Activated CD4-positive, alpha-beta T cell treated with anti-CD3 and anti-CD28 coated beads, Interleukin-2, amount 50 U/mL, for 24 hours (primary cell): ENCODE data around the gene OTOP3.
"Not testable (repeated sequence)": the region's sequence is repeated elsewhere in the genome, so short reads cannot be mapped to it uniquely, and the experiment has no call there.

ENCODE experiments used
- DNase-seq, 2 donors: peaks; one replicate each; pipeline ENCODE4 v3.0.0-alpha.2; 2020; ENCODE audit warnings: low read depth in 1 of 2, low spot score in 1 of 2

Gene OTOP3

GRCh38 chr17:74959826-74960515 lies 24.3 kb downstream of the OTOP3 start:
- no peak for DNase-seq

GRCh38 chr17:74960570-74961342 lies 25.1 kb downstream of the OTOP3 start:
- peak in 1 of 2 donors; percentile 30 for DNase-seq

DNA sequence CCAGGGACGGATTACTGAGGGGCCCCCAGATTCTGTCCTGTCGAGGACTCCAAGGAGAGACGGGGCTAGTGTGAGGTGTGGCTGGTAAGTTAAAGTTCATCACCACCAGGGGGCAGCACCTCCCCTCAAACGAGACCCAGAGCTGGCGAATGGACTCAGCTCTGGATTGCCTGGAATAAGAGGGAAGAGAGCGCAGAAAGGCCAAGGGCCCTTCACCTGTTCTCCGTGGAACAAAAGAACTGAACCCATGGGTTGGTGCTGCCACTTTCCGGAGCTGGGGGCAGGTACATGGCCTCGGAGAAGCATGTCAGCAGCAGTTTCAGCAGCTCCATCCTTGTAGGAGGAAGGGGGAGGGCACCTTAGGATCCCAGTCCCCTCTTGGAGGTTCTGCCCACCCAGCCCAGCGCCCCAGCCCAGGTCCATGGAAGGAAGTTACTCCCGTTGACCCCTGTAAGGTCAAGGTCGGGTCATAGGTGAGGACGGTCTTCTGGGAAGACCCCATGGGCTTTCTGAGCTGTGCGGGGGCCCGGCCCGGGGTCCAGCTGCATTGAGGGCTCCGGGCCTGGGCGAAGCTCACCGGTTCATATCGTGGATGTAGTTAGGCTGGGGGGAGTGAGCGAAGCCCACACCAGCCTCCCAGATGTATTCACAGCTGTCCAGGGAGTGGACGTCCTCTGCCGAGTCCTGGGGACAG lies 26.1 kb downstream of the OTOP3 start:
- peak; percentile 76 to 83 for DNase-seq

DNA sequence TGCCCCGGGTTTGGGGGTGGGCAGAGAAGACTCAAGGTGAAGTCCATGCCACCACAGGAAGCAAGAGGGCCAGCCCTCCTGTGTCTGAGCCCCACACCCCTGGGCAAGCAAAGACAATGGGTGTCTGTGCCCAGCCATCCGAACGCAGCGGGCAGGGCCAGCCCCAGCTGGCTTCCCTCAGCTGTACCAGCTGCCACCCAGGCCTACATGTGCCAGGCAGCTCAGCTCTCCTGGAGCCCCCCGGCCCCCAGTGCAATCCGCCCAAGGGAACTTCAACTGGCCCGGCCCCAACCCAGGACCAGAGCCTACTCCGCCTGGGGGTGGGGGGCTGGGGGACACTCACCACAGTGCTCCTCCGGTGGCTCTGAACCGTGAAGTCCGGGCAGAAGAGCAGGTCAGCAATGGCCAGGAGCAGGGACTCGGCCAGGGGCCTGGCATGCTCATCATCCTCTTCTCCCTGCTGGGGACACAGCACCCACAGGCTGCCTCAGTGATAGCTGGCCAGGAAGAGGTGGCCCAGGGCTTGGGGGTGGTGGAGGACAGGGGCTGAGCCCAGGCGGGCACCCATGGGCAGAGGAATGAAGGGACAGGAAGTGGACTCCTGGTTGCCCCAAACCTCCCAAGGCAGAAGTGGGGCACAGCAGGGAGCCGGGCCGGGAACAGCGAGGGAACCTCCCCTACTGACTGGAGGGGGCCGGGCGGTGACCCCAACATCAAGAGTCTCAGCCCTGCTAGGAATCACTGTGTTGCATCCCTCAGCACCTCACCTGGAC lies 27.1 kb downstream of the OTOP3 start:
- no peak for DNase-seq

DNA sequence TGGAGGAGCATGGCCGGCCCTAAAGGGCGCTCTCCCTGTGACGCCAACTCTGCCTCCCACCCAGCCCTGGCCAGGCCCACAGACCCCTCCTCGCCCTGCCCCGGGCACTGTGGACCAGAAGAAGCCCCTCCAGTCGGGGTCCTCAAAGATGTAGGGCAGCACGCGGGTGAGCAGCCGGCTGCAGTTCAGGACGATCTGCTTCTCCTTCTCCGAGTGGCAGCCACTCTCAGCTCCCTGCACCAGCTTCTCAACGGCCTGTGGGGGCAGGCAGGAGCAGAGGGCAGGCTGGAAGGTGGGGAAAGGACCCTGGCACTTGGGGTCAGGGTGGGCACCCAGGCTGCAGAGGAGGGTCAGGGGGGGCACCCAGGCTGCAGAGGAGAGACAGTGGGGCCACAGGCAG lies 28.0 kb downstream of the OTOP3 start:
- DNase-seq = no peak

DNA sequence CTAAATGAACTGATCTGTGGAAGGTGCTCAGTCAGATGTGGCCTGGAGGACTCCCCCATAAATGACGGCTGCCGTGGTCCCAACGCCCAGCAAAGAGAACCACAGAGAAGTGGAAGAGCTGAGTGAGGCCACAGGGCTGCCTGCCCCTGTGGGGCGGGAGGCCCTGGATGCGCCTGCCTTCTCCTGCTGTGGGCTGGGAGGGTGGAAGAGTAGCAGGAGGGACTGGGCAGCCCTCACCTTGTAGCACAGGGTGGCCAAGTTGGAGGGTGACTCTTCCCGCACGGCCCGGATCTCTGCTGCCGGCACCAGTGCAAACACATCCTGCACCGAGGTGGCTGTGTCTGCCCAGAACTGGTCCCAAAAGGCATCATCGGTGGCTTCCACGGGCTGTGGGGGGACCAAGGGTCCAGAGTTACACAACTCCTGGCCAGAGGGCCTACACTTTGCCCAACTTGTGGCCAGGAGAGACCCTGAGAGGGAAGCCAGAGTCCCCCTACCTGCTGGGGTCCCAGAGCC lies 28.6 kb downstream of the OTOP3 start:
- DNase-seq = no peak

- no peak for DNase-seq
Observed at GRCh38 chr17:74964988-74965622, 29.4 kb downstream of the OTOP3 start.

GRCh38 chr17:74968361-74968780 lies 32.7 kb downstream of the OTOP3 start:
- no peak for DNase-seq

DNA sequence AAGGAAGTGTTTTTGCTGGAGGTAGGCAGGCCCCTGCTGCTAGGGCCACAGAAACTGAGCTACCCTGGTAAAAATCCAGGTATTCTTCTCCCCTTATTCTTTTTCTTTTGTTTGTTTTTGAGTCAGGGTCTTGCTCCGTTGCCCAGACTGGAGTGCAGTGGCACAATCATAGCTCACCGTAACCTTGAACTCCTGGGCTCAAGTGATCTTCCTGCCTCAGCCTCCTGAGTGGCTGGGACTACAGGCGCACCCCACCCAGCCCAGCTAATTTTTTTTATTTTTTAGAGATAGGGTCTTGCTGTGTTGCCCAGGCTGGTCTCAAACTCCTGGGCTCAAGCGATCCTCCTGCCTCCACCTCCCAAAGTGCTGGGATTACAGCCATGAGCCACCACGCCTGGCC lies 33.8 kb downstream of the OTOP3 start:
- not testable (repeated sequence) for DNase-seq

GRCh38 chr17:74970395-74970794 lies 34.7 kb downstream of the OTOP3 start:
- DNase-seq = no peak

- no peak for DNase-seq
Observed at GRCh38 chr17:74971069-74971841, 35.6 kb downstream of the OTOP3 start.

DNA sequence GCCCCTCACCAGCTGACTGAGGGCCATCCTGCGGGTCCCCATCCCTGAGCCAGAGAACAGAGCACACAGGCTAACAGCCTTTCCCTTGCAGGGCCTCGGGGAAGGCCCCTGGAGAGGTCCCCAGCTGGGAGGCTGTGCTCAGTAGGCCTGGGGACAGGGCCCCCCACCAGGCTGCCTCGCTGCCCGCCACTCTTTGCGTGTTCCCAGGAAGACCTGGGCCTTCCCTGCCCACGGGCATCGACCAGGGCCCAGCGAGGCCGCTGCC lies 36.1 kb downstream of the OTOP3 start:
- no peak for DNase-seq

DNA sequence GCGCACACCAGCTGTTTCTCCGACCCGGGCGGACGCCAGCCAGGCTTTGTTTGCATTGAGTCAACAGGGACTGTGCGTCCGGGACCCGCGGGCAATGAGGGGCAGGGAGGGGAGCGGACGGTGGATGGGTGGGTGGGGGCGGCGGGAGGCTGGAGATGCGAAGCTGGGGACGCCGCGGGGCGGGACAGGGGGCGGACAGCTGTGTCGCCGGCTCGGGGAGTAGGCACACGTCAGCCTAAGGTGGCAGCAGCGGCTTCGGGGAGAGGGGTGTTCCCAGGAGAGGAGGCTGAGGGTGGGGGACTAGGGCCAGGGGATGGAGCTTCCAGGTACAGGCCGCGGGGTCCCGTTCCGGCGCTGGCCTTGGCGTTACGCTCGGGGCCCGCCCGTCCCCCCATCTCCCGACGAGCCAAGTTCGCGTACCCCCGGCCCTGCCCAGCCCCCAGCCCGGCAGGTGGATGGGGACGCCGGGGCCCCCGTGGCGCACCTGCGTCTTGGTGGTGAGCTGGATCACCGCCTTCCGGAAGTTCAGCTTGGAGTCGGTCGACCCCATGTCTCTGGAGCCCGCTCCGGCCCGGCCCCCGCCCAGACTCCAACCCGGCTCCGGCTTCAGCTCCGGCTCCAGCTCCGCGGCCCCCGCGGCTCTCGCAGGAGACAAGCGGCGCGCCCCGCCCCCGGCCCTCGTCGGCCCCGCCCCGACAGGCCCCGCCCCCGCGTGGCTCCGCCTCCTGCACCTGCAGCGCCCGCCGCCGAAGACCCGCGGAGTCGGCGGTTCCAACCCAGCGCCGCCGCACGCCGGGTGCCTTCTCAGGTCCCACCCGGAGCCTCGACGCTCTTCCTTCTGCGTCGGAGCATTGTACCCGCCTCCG lies 36.6 kb downstream of the OTOP3 start, which contains the start of gene HID1:
HID1 (minus strand) TSS at position 653 of the 866 bp plus-strand sequence; CDS start at position 550, 103 bp downstream.
- DNase-seq = peak; percentile 61 to 66

- no peak for DNase-seq
Observed at GRCh38 chr17:74972973-74973328, 37.3 kb downstream of the OTOP3 start.

- DNase-seq = no peak
Observed at GRCh38 chr17:74975943-74976342, 40.2 kb downstream of the OTOP3 start.

DNA sequence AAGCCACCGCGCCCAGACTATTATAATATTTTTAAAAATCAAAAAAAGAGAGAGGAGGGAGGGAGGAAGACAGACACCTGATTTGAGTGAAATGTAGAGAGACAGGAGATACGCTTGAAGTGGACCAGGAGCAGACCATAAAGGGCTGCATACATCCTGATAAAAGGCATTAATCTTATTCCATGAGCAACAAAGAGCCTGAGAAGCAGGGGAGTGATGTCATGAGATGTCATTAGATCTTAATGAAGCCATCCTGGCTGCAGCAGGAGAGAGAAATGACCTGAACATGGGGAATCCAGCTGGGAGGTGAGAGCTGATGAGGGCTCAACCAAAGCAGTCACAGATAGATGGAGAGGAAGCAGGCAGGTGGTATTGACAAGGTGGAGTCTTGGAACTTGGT lies 42.1 kb downstream of the OTOP3 start:
- DNase-seq = no peak

GRCh38 chr17:74978240-74978639 lies 42.5 kb downstream of the OTOP3 start:
- DNase-seq = no peak

DNA sequence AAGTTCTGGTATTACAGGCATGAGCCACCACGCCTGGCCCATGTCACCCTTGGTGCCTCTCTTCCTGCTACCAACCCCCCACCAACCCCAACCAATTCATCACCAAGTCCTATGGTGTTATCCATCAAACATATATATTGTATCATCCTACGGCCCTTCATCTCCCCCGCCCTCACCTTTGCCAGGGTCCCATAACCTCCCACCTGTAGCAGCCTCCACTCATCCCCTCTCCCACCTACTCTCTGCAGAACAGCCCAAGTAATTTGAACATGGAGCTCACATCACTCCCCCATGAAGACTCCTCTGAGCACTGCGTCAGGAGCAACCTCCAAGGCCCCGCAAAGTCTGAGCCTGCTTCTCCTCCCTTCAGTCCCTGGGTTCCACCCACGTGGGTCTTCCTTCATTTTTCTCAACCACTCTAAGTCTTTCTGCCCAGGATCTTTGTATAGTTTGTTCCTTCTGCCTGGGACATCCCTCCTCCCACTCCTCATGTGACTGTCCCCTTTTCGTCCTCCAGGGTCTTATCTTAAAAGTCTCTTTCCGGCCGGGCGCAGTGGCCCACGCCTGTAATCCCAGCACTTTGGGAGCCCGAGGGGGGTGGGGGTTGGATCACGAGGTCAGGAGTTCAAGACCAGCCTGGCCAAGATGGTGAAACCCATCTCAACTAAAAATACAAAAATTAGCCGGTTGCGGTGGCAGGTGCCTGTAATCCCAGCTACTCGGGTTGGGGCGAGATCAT lies 43.9 kb downstream of the OTOP3 start:
- no peak for DNase-seq
